Measurements from ENCODE around the gene FAM50B.

FAM50B gene

DNA sequence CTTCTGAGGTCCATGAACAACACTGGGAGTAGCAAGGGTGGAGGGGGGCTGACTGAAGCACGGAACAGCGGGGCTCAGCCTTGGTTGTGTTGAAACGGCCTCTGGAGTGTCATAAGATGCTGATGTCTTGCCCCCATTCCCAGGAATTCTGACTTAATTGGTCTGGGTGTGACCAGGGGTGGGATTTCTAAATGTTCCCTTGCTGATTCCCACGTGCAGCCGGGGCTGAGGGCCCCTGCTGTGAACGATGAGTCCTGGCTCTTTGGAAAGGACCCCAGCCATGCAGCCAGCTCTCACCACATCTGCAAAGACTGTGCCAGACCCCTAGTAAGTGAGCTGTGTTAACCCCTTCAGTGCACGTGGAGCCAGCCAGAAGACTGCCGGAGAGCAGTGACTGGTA, 28.6 kb upstream of the FAM50B start:
- no peak for DNase-seq (ENCODE audit: low read depth, low spot score)

DNA sequence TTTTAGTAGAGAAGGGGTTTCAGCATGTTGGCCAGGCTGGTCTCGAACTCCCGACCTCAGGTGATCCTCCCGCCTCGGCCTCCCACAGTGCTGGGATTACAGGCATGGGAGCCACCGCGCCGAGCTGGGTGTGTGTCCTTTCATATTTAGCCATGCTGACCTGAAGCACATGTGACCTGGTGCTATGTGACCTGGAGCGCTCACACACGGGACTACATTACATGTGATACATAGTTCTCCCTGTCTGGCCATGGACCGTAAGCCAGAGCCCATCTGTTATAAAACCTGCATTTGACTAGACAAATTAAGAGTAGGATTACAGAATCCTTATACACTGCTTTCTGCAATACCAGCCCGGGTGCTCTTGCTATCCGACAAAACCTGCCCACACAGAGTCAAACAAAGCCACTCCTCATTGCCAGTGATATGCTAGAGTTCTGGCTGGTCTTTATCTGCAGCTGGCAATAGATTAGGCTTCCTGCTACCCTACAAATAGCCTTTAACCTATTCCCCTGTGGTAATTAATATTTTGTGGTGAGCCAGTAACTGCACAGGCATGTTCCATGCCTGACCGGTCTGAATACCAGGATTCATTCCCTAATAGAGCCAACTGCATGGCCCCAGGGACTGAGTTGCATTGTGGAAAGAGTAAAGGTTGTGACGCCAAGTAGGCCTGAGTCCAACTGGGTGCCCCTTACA, 26.3 kb upstream of the FAM50B start:
- no peak for DNase-seq (ENCODE audit: low read depth, low spot score)

DNA sequence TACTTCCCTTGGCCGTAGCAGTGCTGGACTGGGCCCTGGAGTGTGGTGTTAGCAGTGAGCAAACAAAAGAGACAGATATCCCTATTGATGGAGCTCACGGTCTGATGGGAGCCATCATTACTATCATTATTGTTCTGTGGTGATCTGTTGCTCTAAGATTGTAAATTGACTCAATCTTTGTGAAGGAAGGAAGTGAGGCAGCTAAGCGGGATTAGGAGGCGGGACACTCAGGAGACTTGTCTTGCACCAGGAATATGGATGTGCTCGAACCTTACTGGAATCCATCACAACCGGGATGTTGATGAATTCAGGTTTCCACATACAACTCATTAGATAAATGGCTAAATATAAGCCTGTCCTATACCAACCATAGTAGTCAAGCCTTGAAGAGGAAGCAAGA, 25.5 kb upstream of the FAM50B start:
- DNase-seq (ENCODE audit: low read depth, low spot score): no peak

DNA sequence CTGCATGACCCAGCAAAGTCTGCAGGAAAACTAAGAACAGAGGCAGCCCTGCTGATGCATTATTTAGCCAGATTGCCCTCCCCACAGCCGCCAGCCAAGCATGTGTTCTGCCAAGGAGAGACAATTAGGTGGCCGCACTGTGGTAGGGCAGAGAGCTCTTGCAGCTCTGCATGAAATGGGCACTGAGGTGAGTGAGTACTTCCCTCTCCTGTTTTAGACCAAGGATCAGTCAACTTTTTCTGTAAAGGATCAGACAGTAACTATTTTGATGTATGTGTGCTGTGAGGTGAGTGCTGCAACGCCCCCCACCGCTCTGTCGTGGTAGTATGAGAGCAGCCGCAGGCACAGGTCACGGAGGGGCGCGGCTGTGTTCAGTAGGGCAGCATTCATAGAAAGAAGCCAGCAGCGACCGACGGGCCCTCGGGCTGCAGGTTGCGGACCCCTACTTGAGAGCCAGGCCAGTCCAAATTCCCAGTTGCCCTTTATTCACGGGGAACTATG, 23.8 kb upstream of the FAM50B start:
- DNase-seq (ENCODE audit: low read depth, low spot score): no peak

DNA sequence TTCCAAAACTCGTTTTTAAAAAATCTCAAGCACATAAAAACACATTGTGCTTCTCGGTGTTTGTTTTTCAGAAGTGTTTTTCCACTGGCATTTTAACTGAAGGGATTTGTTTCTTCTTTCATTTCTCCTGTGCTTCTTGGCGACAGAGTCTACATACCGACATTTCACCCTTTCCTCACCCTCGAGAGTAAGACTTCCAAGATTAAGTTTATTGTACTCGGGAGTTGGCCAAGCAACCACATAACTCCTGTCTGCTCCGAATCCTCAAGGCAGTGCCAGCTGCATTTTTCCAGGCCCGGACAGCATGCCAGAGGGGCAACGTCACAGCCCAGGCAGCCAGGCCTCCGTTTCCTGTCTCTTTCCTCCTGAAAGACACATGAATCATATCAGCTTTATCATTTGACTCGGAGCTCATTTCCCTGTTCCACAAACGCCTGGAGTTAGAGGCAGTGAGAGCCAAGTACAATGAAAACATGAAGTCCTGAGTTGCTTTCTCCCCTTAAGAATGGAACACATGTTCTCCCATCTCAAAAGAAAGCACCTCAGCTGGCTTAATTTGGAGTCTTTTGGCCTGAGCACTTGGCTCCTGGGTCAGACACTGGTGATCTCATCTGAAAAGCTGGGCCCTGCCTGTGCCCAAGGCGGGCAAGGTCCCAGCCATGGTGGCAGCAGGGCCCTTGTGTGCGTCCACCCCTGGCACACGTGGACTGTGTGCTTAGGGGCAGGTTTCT, 23.2 kb upstream of the FAM50B start:
- DNase-seq (ENCODE audit: low read depth, low spot score): no peak

DNA sequence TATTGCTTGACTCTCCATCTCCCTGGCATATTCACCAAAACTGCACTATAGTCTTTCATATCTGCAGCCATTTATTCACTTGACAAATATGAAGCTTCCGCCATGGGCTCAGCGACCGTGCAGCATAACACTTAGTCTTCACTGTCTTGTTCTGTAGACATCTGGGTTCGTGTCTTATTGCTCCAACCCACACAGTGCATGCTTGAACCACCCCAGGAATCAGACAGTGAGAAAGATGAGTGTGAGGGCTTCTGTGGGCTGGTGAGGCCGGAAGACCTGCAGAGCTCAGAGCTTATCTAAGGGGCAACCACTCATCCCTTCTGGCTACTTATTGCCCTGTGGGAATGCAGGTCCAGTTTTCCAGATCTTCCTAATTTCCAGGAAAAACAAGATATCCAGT, 19.9 kb upstream of the FAM50B start:
- DNase-seq (ENCODE audit: low read depth, low spot score): no peak

DNA sequence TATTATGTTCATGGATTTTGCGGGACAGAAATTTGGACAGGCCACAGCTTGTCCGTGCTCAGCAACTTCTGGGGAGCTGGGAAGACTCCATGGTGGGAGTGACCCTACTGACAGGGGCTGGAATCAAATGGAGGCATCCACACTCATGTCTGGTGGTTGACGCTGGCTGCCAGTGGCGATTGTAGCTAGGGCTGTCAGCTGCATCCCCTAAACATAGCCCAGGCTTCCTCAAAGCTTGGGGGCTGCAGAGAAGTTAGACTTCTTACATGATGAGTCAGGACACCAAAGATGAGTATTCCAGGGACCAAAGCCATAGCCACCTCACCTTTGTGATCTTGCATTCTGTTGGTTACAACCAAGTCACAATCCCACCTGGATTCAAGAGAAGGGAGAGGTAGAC, 18.4 kb upstream of the FAM50B start:
- no peak for DNase-seq (ENCODE audit: low read depth, low spot score)

DNA sequence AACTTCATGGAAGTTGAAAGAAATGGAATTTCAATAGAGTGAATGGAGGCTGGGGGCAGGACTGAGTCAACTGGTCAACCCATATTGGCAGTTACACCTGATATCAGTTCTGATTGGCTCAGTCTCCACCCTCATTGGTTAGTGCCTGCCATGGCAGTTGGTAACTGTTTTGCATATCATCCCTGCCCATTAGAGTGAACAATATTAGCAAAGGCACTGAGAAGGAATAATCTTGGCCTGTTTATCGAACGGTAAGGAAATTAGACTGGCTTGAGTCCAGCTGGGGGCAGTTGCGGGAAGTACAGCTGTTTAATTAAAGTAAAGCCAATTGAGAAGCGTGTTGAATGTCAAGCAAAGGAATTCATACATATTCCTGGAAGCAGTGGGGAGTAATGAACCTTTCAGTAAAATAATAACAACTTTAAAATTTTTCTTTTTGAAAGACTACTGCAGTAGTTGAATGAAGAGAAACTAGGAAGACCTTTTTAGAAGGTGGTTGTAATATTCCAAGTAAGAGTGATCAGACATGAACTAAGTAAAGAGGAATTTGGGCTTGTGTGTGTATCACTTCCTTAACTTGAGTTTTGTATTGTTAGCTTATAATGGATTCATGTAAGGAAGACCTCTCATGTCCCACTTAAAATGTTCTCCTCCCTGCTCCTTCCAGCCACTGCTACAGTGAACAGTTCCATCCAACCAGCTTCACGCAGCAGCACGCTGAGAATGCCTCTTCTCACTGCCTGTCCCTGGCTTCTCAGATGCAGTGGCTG, 17.2 kb upstream of the FAM50B start:
- DNase-seq (ENCODE audit: low read depth, low spot score): no peak

DNA sequence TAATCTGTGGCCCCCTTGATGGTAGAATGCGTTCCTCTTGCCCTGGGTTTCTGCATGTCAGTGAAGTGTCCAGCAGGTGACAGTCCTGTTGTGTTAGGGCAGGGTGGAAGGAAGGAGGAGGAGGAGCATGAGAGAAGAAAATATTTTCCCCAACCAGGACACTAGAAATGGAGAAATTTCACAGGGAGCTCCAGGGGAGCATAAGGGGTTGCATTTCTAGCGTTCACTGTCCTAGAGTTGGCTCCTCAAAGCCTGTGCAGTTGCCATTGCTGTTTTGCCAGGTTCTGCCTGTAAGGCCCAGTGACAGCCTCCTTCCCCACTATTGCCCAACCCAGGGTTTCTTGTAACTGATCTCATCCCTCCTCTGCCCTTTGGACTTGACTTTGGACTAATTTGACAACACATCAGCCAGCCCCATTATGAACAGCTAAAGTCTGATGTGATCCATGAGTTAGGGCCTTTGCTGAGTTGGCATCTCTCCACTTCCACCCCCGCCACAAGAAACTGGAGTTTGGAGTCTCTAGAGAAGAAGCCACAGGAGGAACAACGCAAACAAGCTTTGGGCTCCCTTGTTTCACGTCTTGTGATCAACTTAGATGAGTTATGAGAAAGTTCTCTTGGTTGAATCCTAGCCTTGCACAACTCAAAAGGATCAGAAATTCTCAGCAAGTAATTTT, 14.0 kb upstream of the FAM50B start:
- DNase-seq (ENCODE audit: low read depth, low spot score): no peak

DNA sequence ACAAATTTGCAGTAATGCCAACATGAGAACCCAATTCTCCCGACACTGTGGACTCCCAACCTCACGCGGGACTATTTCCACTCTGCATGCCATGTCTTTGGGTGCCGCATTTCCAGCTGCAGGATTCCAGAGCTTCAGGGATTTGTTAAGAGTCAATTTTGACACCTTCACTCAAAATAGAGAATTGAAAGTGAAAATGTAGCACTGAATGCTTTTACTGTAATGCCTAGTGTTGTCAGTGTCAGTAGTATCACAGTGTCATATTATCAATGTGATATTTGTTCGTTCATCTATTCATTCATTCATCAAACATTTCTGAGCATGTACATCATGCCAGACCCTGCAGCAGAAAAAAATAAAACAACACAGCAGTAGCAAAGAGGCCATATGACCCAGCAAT, 13.4 kb upstream of the FAM50B start:
- DNase-seq (ENCODE audit: low read depth, low spot score): no peak

DNA sequence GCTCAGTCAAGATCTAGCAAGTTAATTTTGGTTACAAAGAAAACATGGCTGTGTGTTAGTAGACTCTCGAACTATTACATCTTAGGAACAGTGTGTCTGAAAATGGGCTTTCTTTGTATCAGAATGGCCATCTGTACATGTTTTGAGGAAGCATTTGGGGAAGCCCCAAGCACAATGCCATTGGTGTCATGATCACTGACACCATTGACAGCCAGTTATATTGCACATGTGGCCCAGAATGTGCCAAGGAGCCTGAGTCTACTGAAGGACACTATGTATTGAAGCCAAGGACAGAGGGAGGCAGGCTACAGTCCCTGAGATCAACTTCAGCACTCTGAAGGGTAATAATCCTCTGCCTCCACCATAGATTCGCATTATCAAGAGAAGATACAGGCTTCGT, 12.6 kb upstream of the FAM50B start:
- DNase-seq (ENCODE audit: low read depth, low spot score): no peak

DNA sequence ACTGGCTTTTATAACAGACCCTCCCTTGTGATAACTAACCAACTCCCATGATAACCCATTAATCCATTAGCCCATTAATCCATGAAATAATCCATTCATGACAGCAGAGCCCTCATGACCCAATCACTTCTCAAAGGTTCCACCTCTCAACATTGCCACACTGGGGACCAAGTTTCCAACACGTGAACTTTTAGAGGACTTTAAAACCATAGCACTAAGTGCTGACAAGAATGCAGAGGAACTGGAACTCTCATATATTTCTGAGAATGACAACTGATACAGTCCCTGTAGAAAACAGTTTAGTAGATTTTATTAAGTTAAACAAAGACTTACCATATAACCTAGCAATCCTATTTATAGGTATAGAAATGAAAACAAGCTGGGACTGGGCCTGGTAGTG, 11.4 kb upstream of the FAM50B start:
- DNase-seq (ENCODE audit: low read depth, low spot score): no peak

DNA sequence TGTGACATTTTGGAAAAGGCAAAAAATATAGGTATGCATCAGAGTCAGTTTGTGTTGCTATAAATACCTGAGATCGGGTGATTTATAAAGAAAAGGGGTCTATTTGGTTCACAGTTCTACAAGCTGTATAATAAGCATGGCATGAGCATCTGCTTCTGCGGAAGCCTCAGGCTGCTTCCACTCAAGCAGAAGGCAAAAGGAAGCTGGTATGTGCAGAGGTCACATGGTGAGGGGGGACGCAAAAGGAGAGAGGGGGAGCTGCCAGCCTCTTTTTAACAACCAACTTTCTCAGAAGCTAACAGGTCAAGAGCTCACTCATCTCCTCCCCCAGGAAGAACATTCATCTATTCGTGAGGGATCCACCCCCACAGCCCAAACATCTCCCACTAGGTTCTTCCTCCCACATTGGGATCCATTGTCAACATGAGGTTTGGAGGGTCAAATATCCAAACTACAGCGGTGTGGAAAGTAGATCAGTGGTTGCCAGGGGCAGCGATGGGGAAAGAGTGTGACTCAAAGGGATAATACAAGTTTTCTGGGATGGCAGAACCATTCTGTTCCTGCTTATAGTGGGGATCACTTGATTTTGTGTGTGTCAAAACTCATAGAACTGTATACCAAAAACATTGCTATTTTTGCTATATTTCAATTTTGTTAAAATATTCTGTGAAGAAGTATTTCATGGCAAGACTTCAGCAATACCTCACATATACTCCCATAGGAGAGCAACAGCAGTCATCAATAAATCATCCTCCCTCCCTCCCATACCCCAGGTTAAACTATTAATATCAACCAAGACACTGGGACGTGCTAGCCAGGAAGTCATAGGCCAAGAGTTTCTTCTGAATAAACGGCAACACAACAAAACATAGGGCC, 9.9 kb upstream of the FAM50B start:
- no peak for DNase-seq (ENCODE audit: low read depth, low spot score)

DNA sequence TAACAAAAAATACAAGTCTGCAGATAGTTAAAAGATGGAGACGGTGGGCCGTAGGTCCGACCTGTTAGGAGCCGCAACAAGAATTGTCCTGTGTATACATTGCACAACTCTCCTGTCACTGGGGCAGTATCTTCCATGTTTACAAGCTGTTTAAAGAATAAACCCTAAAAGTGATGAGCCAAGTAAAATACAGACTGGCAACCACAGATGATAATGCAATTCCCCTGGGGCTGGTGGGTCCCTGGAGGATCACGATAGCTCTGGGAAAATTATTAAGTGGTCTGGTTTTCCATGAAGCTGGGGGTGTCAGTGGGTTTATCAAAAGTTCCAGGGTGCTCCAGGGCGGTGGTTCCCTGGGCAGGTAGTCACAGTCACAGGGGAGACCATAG, 8.1 kb upstream of the FAM50B start:
- DNase-seq (ENCODE audit: low read depth, low spot score): no peak

DNA sequence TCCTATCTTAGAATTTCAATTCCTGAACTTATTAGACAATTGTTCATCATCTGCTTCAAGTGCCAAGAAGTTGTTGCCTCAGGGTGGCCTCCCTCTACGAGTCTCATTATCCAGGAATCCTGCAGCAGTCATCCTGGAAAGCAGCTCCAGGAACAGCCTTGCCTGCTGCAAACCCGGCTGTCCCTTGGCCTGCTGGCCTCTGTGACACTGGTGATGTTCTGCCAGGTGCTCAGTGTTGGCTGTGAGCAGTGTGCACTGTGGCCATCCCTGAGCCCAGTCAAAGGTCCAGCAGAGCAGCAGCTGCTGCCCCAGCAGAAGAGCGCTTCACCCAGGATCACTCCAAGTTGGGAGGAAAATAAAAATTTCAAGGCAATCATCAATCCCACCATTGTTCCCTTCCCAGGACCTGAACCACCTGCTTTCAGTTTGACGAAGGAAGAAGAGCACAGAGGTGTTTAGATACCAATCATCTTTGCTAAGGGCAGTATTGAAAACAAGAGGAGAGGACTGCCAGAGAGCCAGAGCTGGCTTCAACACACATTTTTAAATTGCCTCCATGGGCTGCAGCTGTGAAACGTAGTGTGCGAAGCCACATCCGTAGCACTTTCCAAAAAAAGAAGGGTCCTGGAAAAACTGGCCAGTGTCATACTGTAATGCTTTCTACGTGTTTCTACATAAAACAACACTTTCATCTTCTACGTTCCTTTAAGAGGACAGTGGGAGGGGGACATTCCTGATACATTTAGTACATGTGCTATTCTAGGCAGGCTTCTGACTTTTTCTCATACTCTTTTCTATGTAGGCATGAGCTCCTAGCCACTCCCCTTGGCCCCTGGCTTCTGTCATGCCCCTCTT, 7.2 kb upstream of the FAM50B start:
- DNase-seq (ENCODE audit: low read depth, low spot score): no peak

DNA sequence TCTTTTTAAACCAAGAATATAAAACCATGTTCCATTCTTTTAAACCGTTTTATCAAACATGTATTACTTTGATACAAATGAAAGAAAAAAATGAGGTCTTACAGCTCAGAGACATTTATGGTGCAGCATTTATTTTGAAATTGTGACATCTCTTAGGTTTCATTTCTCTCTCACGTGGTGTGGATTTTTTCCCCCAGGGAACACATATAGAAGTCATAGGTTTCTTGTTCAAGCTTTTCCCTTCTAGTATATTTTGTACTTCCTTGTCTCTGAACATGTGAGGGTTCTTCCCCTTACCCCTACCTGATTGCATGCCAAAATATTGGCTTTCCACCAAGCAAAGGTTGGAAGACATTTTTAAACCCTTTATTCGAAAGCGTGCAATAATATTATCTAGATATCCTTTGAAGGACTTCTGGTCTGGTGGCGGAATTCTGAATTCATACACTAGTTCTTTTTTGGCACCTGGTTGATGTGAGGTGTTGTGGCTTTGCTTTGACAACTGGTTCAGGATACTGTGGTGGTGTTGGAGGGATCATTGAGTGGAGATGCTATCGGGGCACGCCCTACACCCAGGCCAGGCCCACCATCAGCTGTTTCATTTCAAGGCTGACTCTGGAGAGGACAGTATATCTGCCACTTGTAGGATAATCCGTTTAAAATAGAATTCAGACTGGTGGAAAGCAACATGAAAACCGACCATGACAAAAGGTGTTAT, 5.6 kb upstream of the FAM50B start:
- DNase-seq (ENCODE audit: low read depth, low spot score): no peak

DNA sequence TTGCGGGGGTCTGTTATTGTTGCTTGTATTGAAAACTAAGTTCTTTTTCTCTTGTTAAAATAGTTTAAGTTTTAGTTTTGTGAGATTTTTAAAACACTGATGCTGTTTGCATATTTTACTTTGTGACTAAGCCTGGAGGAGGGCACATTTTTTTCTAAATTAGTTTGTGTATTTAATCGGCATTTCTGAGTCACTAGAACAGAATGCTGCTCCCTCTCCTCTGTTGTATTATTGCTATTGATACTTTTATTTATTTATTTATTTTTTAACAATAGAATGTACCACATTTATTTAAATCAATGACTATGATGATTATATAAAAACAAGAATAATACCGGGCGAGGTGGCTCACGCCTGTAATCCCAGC, 5.1 kb upstream of the FAM50B start:
- DNase-seq (ENCODE audit: low read depth, low spot score): no peak

DNA sequence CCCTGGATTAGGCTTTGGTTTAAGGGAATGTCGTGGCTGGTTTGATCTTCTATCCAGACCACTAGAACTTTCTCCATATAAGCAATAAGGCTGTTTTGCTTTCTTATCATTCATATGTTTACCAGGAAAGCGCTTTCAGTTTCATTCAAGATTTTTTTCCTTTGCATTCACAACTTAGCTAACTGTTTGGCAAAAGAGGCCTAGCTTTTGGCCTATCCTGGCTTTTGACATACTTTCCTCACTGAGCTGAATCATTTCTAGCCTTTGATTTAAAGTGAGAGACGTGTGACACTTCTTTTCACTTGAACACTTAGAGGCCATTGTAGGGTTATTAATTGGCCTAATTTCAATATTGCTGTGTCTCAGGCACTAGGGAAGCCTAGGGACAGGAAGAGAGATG, 1.7 kb upstream of the FAM50B start:
- no peak for DNase-seq (ENCODE audit: low read depth, low spot score)

DNA sequence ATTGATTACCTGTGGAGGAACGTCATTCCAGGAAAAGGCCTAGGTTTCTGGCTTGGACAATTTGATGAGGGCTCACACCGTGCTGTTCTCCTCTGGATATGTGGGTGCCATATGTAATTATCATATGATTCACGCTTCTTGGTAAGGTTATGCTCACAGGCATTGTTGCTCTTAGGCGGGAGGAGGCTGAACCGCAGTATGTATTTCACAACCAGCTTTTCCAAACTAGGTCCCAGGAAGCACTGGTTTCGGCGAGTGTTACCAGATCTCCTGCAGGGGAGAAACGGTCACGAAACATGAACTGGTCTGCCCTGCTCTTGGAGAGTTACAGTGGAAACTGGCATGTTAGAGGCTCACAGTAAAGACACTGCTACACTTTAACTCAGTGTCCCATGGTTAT, 793 bp upstream of the FAM50B start:
- no peak for DNase-seq (ENCODE audit: low read depth, low spot score)
